Upper lobe of left lung (tissue), 4 donors: Measurements from ENCODE around the gene CARMIL1.

Experiments used
- EP300 ChIP-seq, 4 donors: sonication (generic); formaldehyde crosslinking; IDR thresholded peaks; one replicate each; pipeline ENCODE4 v1.5.1; 2017; ENCODE audit warnings: antibody characterized with exemption in 4 of 4, control low read depth in 2 of 4
- POLR2A ChIP-seq, 4 donors: fragments of 450-650 bp; IDR thresholded peaks; one replicate each; pipeline ENCODE4 v1.5.1; 2016 to 2017; ENCODE audit warnings: antibody characterized with exemption in 4 of 4, mild to moderate bottlenecking in 2 of 4
- POLR2AphosphoS5 ChIP-seq, 2 donors: sonication (generic); formaldehyde crosslinking; IDR thresholded peaks; one replicate each; pipeline ENCODE4 v1.5.1; 2017; ENCODE audit warnings: antibody characterized with exemption in 2 of 2
- TF ChIP-seq, protein P1 (sequence below), 6 experiments: fragments of 450-650 bp in 4 of 6; fragments of 200-600 bp in 2 of 6; sonication (generic) in 2 of 6; IDR thresholded peaks; one replicate each; pipeline ENCODE4 v1.5.1; 2016 to 2019; ENCODE audit warnings: antibody characterized with exemption in 6 of 6

DNA sequence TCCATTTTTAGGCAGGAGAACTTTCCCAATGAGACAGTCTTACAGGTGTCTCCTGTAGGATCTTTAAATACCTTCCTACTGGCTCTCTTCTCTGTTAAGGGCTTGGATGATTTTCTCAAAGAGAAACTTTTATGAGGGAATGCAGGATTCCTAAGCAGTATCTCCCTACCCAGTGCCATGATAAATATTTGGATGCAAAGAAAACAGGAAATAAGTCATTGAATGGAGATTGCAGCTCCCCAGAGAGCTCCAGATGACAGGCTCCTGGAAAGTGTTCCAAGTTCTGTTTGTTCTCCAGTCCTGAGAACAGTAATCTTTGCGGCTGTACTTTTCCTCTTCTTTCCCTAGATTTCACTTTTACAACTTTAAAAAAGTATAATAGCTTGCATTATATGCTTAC lies 370.4 kb downstream of the CARMIL1 start:
- TF ChIP-seq POLR2AphosphoS5 (IDR thresholded peaks at IDR 0.05) (no peak), POLR2A (IDR thresholded peaks at IDR 0.05) (no peak), EP300 (IDR thresholded peaks at IDR 0.05) (no peak)
- TF ChIP-seq, protein P1, sequence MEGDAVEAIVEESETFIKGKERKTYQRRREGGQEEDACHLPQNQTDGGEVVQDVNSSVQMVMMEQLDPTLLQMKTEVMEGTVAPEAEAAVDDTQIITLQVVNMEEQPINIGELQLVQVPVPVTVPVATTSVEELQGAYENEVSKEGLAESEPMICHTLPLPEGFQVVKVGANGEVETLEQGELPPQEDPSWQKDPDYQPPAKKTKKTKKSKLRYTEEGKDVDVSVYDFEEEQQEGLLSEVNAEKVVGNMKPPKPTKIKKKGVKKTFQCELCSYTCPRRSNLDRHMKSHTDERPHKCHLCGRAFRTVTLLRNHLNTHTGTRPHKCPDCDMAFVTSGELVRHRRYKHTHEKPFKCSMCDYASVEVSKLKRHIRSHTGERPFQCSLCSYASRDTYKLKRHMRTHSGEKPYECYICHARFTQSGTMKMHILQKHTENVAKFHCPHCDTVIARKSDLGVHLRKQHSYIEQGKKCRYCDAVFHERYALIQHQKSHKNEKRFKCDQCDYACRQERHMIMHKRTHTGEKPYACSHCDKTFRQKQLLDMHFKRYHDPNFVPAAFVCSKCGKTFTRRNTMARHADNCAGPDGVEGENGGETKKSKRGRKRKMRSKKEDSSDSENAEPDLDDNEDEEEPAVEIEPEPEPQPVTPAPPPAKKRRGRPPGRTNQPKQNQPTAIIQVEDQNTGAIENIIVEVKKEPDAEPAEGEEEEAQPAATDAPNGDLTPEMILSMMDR (IDR thresholded peaks at IDR 0.05), result no peak
